Stimulated activated CD4-positive, alpha-beta T cell treated with anti-CD3 and anti-CD28 coated beads, Interleukin-12 subunit alpha, Interleukin-12 subunit beta, amount 100 ng/mL, for 24 hours (primary cell): ENCODE measurements around the gene CNRIP1.
A peak's percentile ranks its signal among the peaks of the same experiment; 100 is the strongest.
"Not testable (repeated sequence)": the region's sequence is repeated elsewhere in the genome, so short reads cannot be mapped to it uniquely, and the experiment has no call there.

Experiments
- DNase-seq, 2 experiments: peaks; one replicate each; pipeline ENCODE4 v3.0.0-alpha.2; 2020; ENCODE audit warnings: low read depth in 2 of 2

Gene CNRIP1, protein sequence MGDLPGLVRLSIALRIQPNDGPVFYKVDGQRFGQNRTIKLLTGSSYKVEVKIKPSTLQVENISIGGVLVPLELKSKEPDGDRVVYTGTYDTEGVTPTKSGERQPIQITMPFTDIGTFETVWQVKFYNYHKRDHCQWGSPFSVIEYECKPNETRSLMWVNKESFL

DNA sequence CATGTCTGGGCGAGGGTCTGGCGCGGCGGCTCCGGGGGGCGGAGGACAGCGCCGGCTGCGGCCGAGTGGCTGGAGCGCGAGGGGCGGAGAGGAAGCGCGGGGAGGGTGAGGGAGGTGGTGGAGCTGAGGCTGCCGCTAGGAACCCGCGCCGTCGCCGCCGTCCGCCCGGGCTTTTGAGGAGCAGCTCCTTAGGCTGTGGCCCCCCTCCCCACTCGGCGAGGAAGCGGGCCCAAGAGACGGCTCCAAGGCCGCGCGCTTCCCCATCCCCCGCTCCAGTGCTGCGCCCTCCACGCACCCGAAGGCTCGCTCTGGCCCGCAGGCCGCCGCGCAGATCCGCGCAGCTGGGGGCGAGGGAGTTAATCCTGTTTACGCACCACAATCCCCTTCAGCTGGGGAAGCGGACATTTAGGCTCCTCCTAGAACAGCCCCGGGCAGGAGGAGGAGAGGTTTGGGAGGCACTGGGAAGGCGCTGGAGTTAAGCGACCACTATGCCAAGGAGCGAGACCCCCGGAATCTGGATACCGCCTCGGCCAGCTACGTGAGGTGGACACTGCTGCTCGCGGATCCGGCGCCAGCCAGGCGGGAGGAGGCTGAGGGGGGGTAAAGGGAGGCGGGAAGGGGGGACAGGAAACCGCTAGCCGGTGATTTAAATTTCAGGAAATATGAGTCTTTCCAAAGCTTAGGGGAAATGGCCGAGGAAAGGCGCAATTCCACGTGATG, at the start of gene CNRIP1:
Gene CNRIP1 (minus strand): TSS at position 552 of the 720 bp plus-strand sequence. CDS start 549 bp downstream, at position 3.
- DNase-seq = no peak

DNA sequence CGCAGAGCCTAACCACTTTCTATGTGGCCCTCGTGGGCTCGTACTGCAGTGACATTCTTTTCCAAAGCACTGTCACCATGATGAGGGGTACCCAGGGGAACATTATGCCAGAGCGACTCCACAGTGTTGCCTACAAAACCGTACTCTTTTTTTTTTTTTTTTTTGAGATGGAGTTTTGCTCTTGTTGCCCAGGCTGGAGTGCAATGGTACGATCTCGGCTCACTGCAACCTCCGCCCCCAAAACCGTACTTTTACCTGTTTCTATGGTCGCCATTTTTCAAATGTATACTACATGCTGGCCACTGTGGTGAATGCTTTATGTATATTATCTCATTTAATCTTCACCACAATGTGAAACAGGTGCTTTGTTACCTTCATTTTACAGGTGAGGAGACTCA, 49.6 kb upstream of the CNRIP1 start:
- DNase-seq = no peak

DNA sequence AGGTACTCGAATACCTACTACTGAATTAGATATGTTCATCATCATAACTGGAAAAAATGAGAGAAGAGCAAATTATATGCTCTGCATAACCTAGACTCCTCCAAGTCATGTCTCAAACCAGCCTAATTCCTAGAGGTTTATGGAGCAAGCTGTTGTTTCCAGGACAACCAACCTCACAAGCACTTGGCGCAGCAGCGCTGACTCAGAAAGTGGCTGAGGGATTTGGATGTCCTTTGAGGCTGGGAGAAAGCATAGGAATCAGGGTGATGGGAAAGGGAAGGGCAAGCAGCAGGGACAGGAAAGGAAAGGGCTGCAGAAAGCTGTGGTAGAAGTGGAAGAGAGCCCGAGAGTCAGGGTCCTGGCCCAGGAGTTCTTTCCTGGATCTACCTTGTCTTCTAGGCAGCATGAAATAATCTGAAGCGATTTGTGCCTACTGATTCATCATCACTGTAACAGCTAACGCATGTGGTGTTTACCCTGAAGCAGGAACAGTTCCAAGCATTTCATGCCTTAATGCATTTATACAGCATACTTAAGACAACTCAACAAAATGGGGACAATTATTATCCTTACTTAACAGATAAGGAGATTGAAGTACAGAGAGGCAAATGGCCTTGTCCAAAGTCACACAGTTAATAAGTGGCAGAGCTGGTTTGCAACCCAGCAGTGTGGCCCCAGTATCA, 49.0 kb upstream of the CNRIP1 start:
- DNase-seq = no peak

DNA sequence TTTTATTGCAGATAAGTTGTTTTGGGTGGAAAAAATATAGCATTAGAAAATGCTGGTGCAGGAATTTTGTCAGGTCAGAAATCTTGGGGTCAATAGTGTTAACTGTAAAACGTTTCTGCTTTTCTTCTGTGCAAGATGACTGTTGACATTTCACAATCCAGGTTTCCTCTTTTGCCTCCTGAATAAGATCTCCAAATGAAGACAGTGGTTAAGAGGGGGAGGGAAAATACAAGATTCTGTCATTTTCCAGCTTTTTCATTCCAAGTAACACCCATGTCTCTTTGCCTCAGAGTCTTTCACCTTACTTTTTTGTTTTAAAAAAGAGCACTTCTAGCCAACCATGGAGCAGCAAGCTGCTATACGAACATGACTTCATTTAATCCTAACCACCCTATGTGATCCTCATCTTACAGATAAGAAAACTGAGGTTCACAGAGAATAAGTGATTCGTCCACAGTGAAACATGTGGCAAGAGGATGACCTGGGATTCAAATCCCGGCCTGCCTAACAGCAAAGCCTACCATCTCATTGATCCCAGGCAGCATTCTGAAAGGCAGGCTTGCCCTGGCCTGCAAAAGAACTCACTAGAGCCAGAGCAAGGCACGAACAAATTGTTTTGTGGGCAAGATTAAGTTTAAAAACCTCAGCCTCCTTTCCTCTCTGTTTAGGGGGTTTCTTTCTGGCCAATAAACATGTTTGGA, 48.4 kb upstream of the CNRIP1 start:
- no peak for DNase-seq

DNA sequence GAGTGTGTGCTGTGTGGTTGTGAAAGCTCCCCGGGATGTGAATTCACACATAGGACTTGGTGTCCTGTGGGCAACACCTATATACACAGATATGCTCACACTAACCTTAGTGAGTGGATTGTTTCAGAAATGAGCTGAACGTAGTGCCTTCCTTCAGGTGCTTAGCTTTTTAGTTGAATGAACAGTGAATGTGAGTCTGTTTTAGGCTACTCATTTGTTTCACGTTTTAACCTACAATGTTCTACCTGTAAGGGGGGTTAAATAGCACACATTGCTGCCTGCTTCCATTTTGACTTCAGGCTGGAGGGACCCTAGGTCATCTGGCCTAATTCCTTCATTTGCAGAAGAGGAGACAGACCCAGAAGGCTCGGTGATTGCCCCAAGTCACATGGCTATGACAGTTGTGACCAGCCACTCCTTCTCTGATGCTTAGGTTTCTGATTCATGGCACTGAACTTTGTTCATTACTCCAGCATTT, 46.4 kb upstream of the CNRIP1 start:
- no peak for DNase-seq

DNA sequence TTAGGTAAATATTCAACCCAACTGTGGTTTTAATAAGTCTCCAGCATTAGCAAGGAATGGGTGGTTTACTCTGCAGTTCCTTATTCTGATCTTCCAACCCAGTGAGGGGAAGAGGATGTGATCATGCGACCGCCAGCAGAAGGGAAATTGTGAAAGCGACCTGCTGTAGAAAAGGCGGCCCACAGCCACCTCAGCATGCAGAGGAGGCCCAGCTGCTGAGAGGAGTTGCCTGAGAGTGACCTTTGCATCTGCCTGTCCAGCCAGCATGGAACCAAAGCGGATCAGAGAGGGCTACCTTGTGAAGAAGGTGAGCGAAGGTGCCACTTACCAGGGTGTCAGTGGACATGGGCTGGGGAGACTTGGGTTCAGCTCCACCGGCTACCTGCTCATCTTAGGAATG, 45.3 kb upstream of the CNRIP1 start, which contains the start of gene PLEK:
Gene PLEK (plus strand): TSS at position 196 of the 400 bp plus-strand sequence. CDS start 70 bp downstream, at position 266.
- DNase-seq = no peak

DNA sequence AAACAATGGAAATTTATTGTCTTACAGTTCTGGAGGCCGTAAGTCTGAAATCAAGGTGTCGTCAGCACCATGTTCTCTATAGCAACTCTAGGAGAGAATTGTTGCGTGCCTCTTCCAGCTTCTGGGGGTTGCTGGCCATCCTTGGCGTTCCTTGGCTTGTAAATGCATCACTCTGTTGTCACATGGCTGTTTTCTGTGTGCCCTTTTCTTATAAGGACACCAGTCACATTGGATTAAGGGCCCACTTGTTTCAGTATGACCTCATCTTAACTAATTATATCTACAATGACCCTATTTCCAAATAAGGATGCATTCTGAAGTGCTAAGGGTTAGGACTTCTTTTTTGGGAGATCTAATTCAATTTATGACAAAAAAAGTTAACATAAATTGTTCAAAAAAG, 44.0 kb upstream of the CNRIP1 start:
- no peak for DNase-seq

DNA sequence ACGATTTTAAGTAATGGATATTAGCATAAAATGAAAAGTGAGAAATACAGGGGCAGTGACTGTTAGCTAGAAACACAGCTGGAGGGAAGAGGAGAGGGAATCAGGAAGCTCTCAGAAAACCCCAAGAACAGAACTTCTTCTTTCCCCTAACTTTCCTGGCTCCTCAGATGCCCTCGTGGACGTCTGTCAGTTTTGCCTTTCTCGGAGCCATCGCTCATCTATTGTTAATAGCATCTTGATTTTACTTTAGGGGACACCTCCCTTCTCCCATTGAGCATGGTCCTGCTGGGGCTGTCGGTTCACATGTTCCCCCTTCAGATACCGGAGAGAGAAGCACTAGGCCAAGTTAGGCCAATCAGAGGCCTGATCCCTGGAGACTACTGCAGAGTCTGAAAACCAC, 43.0 kb upstream of the CNRIP1 start:
- DNase-seq = no peak

DNA sequence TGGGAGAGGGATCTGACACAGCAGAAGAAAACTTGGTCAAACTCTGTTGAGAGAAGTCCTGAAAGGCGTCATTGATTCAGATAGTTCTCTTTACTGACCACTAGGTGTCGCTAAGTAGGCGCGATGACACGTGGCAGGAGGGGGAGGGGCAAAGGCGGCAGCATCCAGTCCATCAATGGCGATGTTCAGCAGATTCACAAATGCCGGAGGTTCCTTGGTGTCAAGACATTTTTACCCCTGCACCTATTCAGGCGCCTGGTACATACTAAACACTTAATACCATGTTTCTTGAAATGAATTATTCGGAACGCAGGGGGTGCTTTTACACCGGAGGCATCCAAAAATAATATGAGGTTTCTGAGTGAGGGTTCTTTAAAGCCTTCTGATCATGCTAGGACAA, 42.3 kb upstream of the CNRIP1 start:
- DNase-seq = peak; percentile 50 to 75

DNA sequence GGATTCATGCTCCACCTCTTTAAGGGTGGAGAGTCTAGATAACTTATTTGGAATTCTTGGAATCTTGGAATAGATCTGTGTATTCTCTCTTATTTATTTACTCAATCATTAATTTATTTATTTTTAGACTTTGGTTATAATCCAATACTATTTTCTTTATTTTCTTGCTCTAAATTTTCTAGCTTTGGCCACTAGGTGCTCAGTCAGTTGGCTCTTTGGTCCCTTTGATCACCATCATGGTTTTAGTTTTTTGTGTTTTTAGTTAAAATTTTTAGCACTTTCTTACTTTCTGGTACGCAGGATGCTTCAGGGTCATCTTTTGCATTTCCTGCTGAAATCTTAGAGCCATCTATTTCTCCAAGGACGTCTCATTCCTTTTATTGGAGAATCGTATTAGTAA, 40.1 kb upstream of the CNRIP1 start:
- no peak for DNase-seq

DNA sequence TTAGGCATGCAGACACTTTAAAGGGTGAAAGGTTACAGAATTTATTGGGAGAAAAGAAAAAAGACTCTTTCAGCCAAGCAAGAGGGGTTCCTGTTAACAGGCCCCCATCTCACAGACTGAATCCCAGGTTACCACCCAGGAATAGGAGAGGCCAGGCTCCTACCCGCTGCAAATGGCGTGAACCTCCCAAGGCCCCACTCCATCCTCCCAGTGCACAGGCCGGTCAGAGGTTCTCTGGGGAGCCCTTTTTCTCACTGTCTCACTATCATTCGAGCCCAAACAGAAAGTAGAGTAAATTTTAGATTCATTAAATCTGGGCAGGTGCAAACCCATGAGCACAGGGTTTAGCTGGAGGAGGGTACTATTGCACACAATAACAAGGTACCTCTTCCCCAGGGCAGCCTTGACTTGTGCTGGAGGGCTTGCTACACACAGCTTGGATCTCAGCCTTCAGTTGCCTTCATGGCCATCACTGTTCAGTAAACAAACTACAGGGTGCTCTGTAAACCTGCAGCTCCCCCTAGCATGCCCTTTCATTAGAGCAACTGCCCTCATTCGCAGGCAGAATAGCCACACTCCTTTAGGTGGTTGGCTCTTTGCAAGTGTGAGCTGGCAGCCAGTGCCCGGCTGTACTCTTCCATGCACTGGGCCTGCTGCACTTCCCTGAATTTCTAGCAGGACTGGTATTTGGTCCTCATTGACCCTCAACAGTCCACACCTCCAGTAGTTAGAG, 38.0 kb upstream of the CNRIP1 start:
- no peak for DNase-seq

DNA sequence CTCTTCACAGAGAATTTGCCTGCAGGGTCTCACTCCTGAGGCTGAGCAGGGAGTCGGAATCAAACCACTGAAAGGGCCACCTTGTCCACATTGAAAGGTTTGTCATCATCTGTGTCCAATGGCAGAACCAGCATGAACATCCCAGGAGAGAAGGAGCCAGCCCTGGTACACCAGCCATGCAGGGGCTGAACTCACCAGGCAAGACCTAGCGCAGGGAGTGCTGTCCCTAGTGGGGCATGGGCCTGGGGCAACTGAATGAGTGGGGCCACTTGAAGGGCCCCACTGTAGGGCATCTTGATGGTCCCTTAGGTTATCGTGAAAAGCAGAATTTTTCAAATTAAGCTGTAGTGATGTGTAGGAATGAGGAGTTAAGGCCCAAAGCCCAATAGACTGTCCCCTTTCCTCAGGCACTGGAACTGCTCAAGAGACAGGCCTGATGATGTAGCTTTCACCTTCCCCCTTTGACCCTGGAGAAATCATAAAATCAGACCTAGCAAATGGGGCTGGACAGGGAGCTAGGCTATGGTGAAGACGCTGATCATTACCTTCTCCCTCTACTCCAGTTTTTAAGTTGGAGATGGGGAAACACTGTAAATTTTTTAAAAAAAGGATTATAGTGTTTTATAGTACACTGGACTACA, 37.0 kb upstream of the CNRIP1 start:
- DNase-seq = no peak

DNA sequence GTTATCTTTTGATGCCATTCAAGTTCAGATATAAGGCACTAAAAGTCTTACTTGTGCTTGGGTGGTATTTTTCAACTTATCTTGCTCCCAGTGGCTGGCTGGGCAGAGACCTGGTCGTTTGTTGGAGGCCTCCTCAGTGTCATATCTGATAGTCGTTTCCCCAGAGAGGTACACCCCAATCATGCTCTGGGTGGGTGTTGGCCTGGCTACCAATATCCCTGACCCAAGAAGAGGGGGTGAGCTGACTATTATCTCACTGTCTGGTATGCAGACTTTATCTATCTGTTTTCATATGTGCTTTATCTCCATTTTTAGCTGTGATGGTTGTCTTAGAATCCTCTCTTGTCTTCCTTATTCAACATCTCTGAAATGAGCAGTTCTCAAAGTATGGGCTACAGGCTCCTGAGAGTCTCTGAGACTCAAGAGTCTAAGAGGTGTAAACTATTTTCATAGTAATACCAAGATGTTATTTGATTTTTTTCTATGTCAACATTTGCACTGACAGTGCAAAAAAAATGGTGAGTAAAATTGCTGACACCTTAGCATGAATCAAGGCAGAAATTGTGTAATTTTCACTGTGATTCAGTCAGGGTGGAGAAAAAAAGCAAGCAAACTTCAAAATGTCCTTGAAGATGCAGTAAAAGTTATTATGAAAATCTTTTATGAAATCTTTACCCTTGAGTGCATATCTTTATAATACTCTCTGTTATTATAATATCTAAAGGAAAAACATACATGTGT, 33.1 kb upstream of the CNRIP1 start:
- DNase-seq = no peak

DNA sequence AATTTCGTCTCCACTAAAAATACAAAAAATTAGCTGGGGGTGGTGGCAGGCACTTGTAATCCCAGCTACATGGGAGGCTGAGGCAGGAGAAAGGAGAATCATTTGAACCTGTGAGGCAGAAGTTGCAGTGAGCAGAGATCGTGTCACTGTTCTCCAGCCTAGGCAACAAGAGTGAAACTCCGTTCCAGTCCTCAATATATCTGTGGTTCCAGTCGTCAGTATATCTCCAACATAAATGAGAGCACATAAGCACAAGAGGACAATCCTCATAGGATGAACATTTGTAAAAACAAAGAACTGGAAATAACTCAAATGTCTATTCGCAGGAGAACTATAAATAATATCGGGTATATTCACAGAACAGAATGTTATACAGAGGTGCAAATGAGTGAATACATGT, 32.2 kb upstream of the CNRIP1 start:
- DNase-seq = no peak

DNA sequence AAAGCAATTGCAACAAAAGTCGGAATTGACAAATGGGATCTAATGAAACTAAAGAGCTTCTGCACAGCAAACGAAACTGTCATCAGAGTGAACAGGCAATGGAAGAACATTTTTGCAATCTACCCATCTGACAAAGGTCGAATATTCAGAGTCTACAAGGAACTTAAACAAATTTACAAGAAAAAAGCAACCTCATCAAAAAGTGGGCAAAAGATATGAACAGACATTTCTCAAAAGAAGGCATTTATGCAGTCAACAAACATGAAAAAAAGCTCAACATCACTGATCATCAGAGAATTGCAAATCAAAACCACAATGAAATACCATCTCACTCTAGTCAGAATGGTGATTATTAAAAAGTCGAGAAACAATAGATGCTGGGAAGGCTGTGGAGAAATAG, 29.3 kb upstream of the CNRIP1 start:
- DNase-seq = not testable (repeated sequence)

DNA sequence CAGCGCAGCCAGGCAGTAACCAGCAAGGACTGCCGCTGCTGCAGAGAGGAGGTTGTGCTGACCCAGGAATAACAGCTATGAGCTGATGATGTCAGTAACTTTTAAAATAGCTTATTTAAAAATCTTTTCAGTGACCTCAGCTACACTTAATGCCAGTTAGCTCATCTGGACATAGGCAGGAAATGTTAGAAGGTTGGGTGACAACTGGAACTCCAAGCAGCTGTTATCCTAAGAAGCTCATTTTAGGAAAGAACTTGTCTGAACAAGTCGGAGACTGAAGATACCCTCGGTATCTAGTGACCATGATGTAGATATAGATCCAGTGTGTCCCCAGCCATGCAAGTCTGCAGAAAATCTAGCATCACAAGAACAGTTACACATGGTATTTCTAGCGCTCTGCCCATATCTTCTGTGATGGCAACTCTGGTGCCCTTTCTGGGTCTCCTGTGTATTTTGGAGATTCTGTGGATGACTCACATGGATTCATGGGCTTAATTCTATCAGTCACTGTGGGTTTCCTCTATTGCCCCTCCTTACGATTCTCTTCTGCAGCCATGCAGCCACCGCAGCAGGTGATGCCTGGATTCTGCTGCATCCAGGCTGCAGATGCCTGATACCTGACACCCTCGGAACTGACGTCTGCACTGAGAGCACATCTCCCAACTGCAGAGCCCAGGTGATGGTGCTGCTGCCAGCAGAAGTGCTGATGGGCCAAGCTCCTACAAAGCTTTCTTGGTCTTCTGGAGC, 25.6 kb upstream of the CNRIP1 start:
- no peak for DNase-seq

DNA sequence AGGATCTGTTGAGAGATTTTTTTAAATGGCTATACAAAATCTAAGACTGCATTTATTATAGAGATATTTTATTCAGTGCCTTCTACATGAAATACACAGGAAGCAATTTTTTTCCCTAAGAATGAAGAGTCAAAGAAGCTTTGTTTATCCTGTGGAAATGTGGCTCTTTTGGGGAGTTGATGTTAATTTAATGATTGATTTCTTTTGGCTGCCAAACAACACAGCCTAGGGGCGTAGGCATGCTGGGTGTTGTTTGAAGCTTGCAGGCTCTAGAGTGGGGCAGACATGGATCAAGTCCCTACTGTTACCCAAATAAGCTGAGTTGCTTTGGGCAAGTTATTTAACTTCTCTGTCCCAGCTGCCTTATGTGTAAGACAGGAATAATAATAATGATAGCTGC, 24.3 kb upstream of the CNRIP1 start:
- no peak for DNase-seq

DNA sequence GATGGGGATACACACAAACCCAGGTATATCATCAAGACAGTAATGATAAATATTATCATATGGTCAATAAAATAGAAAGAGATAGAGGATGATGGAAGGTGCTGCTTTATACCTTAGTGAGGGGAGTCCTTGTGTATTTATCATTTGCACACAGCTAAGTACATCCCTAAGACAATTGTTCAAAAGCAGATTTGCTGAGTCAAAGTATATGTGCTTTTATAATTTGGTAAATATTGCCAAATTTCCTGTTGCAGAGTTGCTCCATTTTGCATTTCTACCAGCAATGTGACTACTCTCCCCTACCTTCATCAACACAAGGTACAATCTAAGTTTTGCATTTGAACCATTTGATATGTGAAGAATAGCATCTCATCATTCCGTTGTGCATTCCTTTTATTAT, 22.7 kb upstream of the CNRIP1 start:
- no peak for DNase-seq

DNA sequence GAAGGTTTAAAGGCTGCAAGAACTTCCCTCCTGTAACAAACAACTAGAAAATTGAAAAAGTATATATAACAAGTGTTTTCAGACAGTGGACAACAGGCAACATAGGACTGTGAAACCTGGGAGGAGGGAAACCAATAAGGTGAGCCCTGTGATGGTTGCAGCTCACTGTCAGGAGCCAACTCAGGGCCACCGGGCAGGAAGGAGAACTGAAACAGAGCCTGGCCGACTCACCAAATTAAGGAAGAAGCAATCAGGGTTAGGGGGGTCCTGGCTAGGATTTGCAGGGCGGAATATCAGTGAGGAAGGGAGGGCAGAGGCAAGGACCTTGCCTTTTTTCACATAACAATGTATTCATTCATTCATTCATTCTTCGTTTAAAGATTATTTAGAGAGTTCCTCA, 21.8 kb upstream of the CNRIP1 start:
- DNase-seq = no peak

DNA sequence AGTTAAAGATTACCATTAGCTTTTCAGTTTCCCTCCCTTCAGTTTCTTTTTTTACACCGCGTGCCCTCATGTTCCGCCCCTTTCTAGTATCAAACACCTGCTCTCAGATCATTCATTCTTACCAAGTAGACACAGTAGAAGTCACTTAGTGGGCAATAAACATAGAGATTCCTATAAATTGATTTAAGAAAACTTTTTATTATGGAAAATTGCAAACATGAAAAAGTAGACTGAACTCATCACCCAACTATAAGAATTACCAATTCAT, 21.2 kb upstream of the CNRIP1 start:
- DNase-seq = no peak
